ENCODE measurements around the gene ASIC4. TPM values are rescaled to one million over a fixed set of nuclear protein-coding genes. Genes with fewer than 3 reads are reported as not detected.

ASIC4 gene
- total RNA-seq, 3 donors from 2014 or later (not counting 1 experiment from before 2014, with no cell fraction given): 0.12 to 0.20 TPM; not detected in 1

- Mint-ChIP-seq H3K4me1 (peaks cover 8 to 23% of the 10 kb centered on the region in 2 donors), H3K27me3 (ENCODE audit: low read depth in 2 of 2) (peaks cover 52 to 71% of the 10 kb centered on the region in 2 donors), H3K9me3 (no peaks in the 10 kb centered on the region), H3K27ac (no peak overlapping the region), H3K4me3 (no peak overlapping the region), H3K36me3 (no peaks in the 10 kb centered on the region)
- ATAC-seq: no peak
- TF ChIP-seq, protein P1, sequence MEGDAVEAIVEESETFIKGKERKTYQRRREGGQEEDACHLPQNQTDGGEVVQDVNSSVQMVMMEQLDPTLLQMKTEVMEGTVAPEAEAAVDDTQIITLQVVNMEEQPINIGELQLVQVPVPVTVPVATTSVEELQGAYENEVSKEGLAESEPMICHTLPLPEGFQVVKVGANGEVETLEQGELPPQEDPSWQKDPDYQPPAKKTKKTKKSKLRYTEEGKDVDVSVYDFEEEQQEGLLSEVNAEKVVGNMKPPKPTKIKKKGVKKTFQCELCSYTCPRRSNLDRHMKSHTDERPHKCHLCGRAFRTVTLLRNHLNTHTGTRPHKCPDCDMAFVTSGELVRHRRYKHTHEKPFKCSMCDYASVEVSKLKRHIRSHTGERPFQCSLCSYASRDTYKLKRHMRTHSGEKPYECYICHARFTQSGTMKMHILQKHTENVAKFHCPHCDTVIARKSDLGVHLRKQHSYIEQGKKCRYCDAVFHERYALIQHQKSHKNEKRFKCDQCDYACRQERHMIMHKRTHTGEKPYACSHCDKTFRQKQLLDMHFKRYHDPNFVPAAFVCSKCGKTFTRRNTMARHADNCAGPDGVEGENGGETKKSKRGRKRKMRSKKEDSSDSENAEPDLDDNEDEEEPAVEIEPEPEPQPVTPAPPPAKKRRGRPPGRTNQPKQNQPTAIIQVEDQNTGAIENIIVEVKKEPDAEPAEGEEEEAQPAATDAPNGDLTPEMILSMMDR (IDR thresholded peaks at IDR 0.05): no peak
- 86% methylated on average over 21 of the region's 21 CpGs for WGBS (ENCODE audit: insufficient coverage)
- Histone ChIP-seq H3K4me3 (ENCODE audit: low read length) (no peak overlapping the region), H3K9me3 (ENCODE audit: control insufficient read depth, insufficient read depth, low read length) (no peaks in the 10 kb centered on the region), H3K4me1 (ENCODE audit: control insufficient read depth, insufficient read depth, low read length) (peaks cover 6% of the 10 kb centered on the region), H3K27me3 (ENCODE audit: control insufficient read depth, insufficient read depth, low read length) (peaks cover 34% of the 10 kb centered on the region), H3K27ac (ENCODE audit: low read length) (no peak overlapping the region), H3K36me3 (ENCODE audit: control insufficient read depth, insufficient read depth, low read length) (no peaks in the 10 kb centered on the region)
- DNase-seq: no peak
- intact Hi-C loops (cut with micrococcal nuclease): no loop called here
These were observed 554 bp downstream of the ASIC4 start for GRCh38 chr2:219514836-219515235.

- no peak for DNase-seq
- peaks cover 29% of the 10 kb centered on the region for H3K27me3 ChIP-seq (ENCODE audit: control insufficient read depth, insufficient read depth, low read length)
- H3K4me1 ChIP-seq (ENCODE audit: control insufficient read depth, insufficient read depth, low read length): no peaks in the 10 kb centered on the region
- intact Hi-C loops (cut with micrococcal nuclease): no loop called here
- no peaks in the 10 kb centered on the region for H3K9me3 ChIP-seq (ENCODE audit: control insufficient read depth, insufficient read depth, low read length)
- no peak overlapping the region for H3K27ac ChIP-seq (ENCODE audit: low read length)
- no peak overlapping the region for H3K27ac Mint-ChIP-seq
- no peaks in the 10 kb centered on the region for H3K9me3 Mint-ChIP-seq
- peaks cover 8 to 11% of the 10 kb centered on the region in 2 donors for H3K4me1 Mint-ChIP-seq
- no peak overlapping the region for H3K4me3 ChIP-seq (ENCODE audit: low read length)
- H3K27me3 Mint-ChIP-seq (ENCODE audit: low read depth in 2 of 2): peaks cover 62 to 66% of the 10 kb centered on the region in 2 donors
- H3K36me3 Mint-ChIP-seq: no peaks in the 10 kb centered on the region
- H3K4me3 Mint-ChIP-seq: no peak overlapping the region
- WGBS (ENCODE audit: insufficient coverage): 73% methylated on average over 17 of the region's 17 CpGs
- H3K36me3 ChIP-seq (ENCODE audit: control insufficient read depth, insufficient read depth, low read length): no peaks in the 10 kb centered on the region
- TF ChIP-seq, protein P1 (IDR thresholded peaks at IDR 0.05): no peak
- peak in 1 of 3 donors; percentile 26 for ATAC-seq
These were observed 1.8 kb downstream of the ASIC4 start for GRCh38 chr2:219515874-219516629.

- no peaks in the 10 kb centered on the region for H3K4me1 ChIP-seq (ENCODE audit: control insufficient read depth, insufficient read depth, low read length)
- no peak overlapping the region for H3K27ac Mint-ChIP-seq
- no peak overlapping the region for H3K4me3 ChIP-seq (ENCODE audit: low read length)
- intact Hi-C loops (cut with micrococcal nuclease): no loop called here
- no peaks in the 10 kb centered on the region for H3K9me3 ChIP-seq (ENCODE audit: control insufficient read depth, insufficient read depth, low read length)
- no peaks in the 10 kb centered on the region for H3K36me3 Mint-ChIP-seq
- H3K27me3 Mint-ChIP-seq (ENCODE audit: low read depth in 2 of 2): peaks cover 67 to 69% of the 10 kb centered on the region in 2 donors
- no peaks in the 10 kb centered on the region for H3K9me3 Mint-ChIP-seq
- H3K4me1 Mint-ChIP-seq: peaks cover 8 to 18% of the 10 kb centered on the region in 2 donors
- H3K36me3 ChIP-seq (ENCODE audit: control insufficient read depth, insufficient read depth, low read length): no peaks in the 10 kb centered on the region
- no peak overlapping the region for H3K4me3 Mint-ChIP-seq
- DNase-seq (no peak), ATAC-seq (no peak)
- TF ChIP-seq, protein P1 (IDR thresholded peaks at IDR 0.05): no peak
- no peak overlapping the region for H3K27ac ChIP-seq (ENCODE audit: low read length)
- peaks cover 32% of the 10 kb centered on the region for H3K27me3 ChIP-seq (ENCODE audit: control insufficient read depth, insufficient read depth, low read length)
- 36% methylated on average over 7 of the region's 7 CpGs for WGBS (ENCODE audit: insufficient coverage)
These were observed 2.6 kb downstream of the ASIC4 start for GRCh38 chr2:219516888-219517287.
